NCI-H187 treated with DMSO at 0.1 percent for 48 hours (cell line): ENCODE results near the gene LINGO1.

Experiments used
- DNase-seq: peaks from one replicate; lab custom pipeline; 2025; lab: John Stamatoyannopoulos, UW

LINGO1 gene

GRCh38 chr15:77654975-77655374 lies 22.3 kb upstream of the LINGO1 start:
- DNase-seq: no peak

GRCh38 chr15:77653832-77654480 lies 21.2 kb upstream of the LINGO1 start:
- DNase-seq: no peak

GRCh38 chr15:77650265-77650664 lies 17.6 kb upstream of the LINGO1 start:
- no peak for DNase-seq

GRCh38 chr15:77649610-77650009 lies 16.9 kb upstream of the LINGO1 start:
- no peak for DNase-seq

GRCh38 chr15:77649017-77649416 lies 16.3 kb upstream of the LINGO1 start:
- no peak for DNase-seq

- no peak for DNase-seq
Measured at GRCh38 chr15:77647961-77648360, 15.2 kb upstream of the LINGO1 start.

GRCh38 chr15:77646104-77646694 lies 13.5 kb upstream of the LINGO1 start:
- no peak for DNase-seq

GRCh38 chr15:77645602-77646001 lies 12.9 kb upstream of the LINGO1 start:
- no peak for DNase-seq

- no peak for DNase-seq
Measured at GRCh38 chr15:77644543-77645247, 12.0 kb upstream of the LINGO1 start.

- no peak for DNase-seq
Measured at GRCh38 chr15:77643764-77644163, 11.1 kb upstream of the LINGO1 start.

GRCh38 chr15:77642793-77643430 lies 10.2 kb upstream of the LINGO1 start:
- DNase-seq: no peak

GRCh38 chr15:77641999-77642398 lies 9.3 kb upstream of the LINGO1 start:
- DNase-seq: no peak

- no peak for DNase-seq
Measured at GRCh38 chr15:77640615-77641014, 7.9 kb upstream of the LINGO1 start.

GRCh38 chr15:77639431-77639830 lies 6.7 kb upstream of the LINGO1 start:
- no peak for DNase-seq

- no peak for DNase-seq
Measured at GRCh38 chr15:77637851-77638692, 5.4 kb upstream of the LINGO1 start.

GRCh38 chr15:77636209-77636608 lies 3.5 kb upstream of the LINGO1 start:
- DNase-seq: no peak

- DNase-seq: no peak
Measured at GRCh38 chr15:77634266-77634962, 1.7 kb upstream of the LINGO1 start.

- DNase-seq: no peak
Measured at GRCh38 chr15:77633913-77634265, 1.2 kb upstream of the LINGO1 start.

GRCh38 chr15:77633134-77633912 lies 611 bp upstream of the LINGO1 start:
- DNase-seq: no peak

- DNase-seq: no peak
Measured at GRCh38 chr15:77631745-77632533, 773 bp downstream of the LINGO1 start.
